ENCODE results near the gene LAMC2. TPM values are rescaled to one million over a fixed set of nuclear protein-coding genes. Genes with fewer than 3 reads are reported as not detected.
"Not testable (repeated sequence)": the region's sequence is repeated elsewhere in the genome, so short reads cannot be mapped to it uniquely, and the experiment has no call there.

LAMC2 gene
- total RNA-seq, 1 donor, result 27.6 TPM

DNA sequence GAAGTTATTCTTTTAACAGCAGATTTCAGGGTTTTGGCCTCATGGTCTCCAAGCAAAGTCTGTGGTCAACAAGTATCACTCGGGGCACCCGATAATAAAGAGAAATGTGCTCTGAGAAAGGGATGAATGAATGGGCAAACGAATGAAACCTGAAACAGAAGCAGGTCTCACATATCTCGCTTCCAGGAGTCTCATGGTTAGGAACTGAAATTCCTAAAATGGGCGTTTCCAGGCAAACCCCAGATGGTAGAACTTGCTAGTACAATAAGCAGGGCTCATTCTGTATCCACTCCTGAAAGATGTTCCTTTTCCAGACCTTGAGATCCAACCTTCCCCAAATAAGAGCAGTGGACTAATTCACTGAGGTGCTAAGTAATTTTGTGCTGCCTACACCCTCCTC lies 87.2 kb downstream of the LAMC2 start:
- H3K4me3 ChIP-seq (ENCODE audit: low read depth, low read length), result no peak overlapping the region
- no peak for TF ChIP-seq CTCF (IDR thresholded peaks at IDR 0.05; ENCODE audit: insufficient read depth, low read depth, low read length)
- DNase-seq (ENCODE audit: low read depth), result no peak

DNA sequence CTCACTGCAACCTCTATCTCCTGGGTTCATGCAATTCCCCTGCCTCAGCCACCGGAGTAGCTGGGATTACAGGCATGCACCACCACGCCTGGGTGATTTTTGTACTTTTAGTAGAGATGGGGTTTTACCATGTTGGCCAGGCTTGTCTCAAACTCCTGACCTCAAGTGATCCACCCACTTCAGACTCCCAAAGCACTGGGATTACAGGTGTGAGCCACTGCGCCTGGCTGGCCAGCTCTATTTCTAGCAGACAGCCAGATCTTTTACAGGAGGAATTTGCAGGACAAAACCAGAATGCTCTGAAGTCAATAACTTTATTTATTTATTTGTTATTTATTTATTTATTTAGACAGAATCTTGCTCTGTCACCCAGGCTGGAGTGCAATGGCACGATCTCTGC lies 87.9 kb downstream of the LAMC2 start:
- not testable (repeated sequence) for DNase-seq (ENCODE audit: low read depth); H3K4me3 ChIP-seq (ENCODE audit: low read depth, low read length)

DNA sequence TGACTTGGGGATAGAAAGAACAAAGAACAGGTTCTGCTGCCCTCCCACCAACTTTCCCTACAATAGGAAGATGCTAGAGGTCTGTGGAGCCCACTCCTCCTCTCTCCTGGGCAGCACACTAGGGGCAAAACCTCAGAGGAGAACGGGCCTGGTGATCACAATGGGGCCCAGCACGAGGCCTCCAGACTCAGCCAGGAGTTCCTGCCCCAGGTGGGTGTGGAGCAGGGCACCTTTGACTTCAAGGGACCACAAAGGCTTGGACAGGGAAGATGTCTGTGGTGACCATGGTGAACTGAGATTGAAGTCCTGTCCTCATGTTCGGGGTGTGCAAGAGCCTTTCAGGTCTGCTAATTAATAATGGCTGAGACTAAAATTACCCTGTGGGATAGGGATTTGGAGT lies 88.8 kb downstream of the LAMC2 start:
- TF ChIP-seq CTCF (IDR thresholded peaks at IDR 0.05; ENCODE audit: insufficient read depth, low read depth, low read length), result no peak
- no peak overlapping the region for H3K4me3 ChIP-seq (ENCODE audit: low read depth, low read length)
- DNase-seq (ENCODE audit: low read depth), result no peak

DNA sequence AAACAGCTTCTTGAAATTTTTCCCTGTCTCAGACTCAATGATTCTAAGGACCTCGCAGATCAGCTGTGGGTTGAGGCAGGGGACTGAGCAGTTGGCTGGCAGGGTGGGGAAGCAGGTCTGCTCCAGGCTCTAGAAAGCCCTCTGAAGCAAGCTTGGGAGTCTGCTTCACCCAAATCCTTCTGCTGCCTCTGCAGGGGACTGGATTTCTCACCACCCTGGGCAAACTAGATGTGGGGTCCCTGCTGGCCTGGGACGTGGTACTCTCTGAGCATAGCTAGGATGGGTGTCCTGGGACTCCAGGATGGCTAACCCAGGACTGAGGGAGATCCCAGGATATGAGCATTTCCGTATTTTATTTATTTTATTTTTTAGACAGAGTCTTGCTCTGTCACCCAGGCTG lies 89.3 kb downstream of the LAMC2 start:
- H3K4me3 ChIP-seq (ENCODE audit: low read depth, low read length), result no peak overlapping the region
- no peak for TF ChIP-seq CTCF (IDR thresholded peaks at IDR 0.05; ENCODE audit: insufficient read depth, low read depth, low read length)
- no peak for DNase-seq (ENCODE audit: low read depth)

DNA sequence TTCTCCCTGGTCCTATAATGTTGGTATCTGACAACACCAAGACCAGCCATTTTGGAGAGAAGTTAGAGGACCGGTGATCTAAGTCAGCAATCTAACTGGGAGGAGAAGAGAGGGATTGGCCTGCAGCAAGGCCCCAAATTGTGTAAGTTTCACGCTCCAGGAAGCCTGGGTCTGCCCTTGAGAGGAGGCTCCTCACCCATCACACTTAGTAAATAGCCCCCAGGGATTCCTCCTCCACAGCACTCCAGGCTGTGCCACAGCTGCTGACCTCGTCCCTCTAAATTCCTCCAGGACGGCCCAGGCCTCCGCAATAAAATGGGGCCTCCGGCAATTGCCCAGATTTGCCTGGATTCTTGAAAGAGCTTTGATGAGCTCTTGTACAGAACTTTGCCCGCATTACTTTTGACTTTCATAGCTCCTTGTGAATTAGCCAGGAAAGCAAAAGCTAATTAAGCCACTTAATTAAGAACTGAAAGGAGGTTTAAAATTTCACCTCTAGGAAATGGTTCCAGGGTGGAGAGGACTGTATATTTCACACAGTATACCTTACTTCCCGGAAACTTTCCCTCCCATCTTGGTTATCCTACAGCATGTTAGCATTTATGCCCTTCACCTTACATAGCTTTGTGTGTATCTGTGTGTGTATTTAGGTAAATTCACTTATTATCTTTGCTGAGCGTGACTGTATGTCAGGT lies 90.5 kb downstream of the LAMC2 start:
- no peak overlapping the region for H3K4me3 ChIP-seq (ENCODE audit: low read depth, low read length)
- peak; percentile 80 for DNase-seq (ENCODE audit: low read depth)
- no peak for TF ChIP-seq CTCF (IDR thresholded peaks at IDR 0.05; ENCODE audit: insufficient read depth, low read depth, low read length)

- TF ChIP-seq CTCF (IDR thresholded peaks at IDR 0.05; ENCODE audit: insufficient read depth, low read depth, low read length), result no peak
- no peak overlapping the region for H3K4me3 ChIP-seq (ENCODE audit: low read depth, low read length)
- peak; percentile 70 for DNase-seq (ENCODE audit: low read depth)
Observed at GRCh38 chr1:183277821-183278738, 92.0 kb downstream of the LAMC2 start.

All from fibroblast of villous mesenchyme (primary cell).